SK-N-SH (cell line): ENCODE data around the gene FOXP1. TPM values are rescaled to one million over a fixed set of nuclear protein-coding genes. Genes with fewer than 3 reads are reported as not detected.

Experiments
- CTCF ChIA-PET: fragments of 300-600, 350-600 bp; formaldehyde crosslinking; extraction: SDS; loops from one replicate; lab custom pipeline; 2021; lab: Yijun Ruan, JAX
- POLR2A ChIA-PET: fragments of 350-600 bp; sonication (Branson Sonifier 250); formaldehyde crosslinking; extraction: SDS; loops from one replicate; lab custom pipeline; 2020; ENCODE audit warnings: antibody characterized with exemption, inconsistent platforms; lab: Yijun Ruan, JAX
- DNase-seq: peaks from one replicate; pipeline ENCODE4 v3.0.0; 2012
- H2AFZ ChIP-seq: fragments of 200-600 bp; sonication (generic); 2 replicates; pipeline ENCODE4 v1.8.1; 2016; ENCODE audit warnings: antibody characterized with exemption, mild to moderate bottlenecking, low read depth
- H3F3A ChIP-seq: fragments of 200-600 bp; sonication (generic); replicated peaks from 2 replicates; pipeline ENCODE3; 2016; ENCODE audit warnings: antibody characterized with exemption, mild to moderate bottlenecking; ENCODE audit not compliant: insufficient read depth
- H3K27ac ChIP-seq, 2 experiments: fragments of 200-500 bp in 1 of 2; fragments of 200-600 bp in 1 of 2; sonication (Bioruptor generic) in 1 of 2; sonication (generic), shearing (Covaris generic) in 1 of 2; 2 replicates each; pipeline versions ENCODE4 v1.5.1 to v1.6.1; 2014 to 2016; ENCODE audit warnings: low read depth in 2 of 2, inconsistent platforms in 1 of 2, low read length in 1 of 2, mild to moderate bottlenecking in 1 of 2, mixed read lengths in 1 of 2
- H3K27me3 ChIP-seq: fragments of 200-600 bp; sonication (generic), shearing (Covaris generic); 2 replicates; pipeline ENCODE4 v1.6.1; 2016; ENCODE audit warnings: mixed run types; ENCODE audit not compliant: insufficient read depth
- H3K36me3 ChIP-seq, 2 experiments: fragments of 200-500 bp in 1 of 2; fragments of 200-600 bp in 1 of 2; sonication (Bioruptor generic) in 1 of 2; sonication (generic) in 1 of 2; replicated peaks in 1 of 2; 2 replicates each; pipeline versions ENCODE3 to v1.5.1; 2014 to 2016; ENCODE audit warnings: low read length in 1 of 2, mild to moderate bottlenecking in 1 of 2; ENCODE audit not compliant: insufficient read depth in 2 of 2, control insufficient read depth in 1 of 2
- H3K4me1 ChIP-seq, 2 experiments: fragments of 200-500 bp in 1 of 2; fragments of 200-600 bp in 1 of 2; sonication (Bioruptor generic) in 1 of 2; sonication (generic), shearing (Covaris generic) in 1 of 2; 2 replicates each; pipeline versions ENCODE4 v1.5.1 to v1.6.1; 2014 to 2016; ENCODE audit warnings: low read depth in 1 of 2, low read length in 1 of 2, mixed run types in 1 of 2; ENCODE audit not compliant: insufficient read depth in 2 of 2, control insufficient read depth in 1 of 2
- H3K4me2 ChIP-seq: fragments of 200-600 bp; sonication (generic), shearing (Covaris generic); 2 replicates; pipeline ENCODE4 v1.6.1; 2017; ENCODE audit warnings: mixed run types
- H3K4me3 ChIP-seq, 2 experiments: fragments of 200-500 bp in 1 of 2; fragments of 200-600 bp in 1 of 2; sonication (Bioruptor generic) in 1 of 2; sonication (generic), shearing (Covaris generic) in 1 of 2; 2 replicates each; pipeline versions ENCODE4 v1.5.1 to v1.8.1; 2014 to 2016; ENCODE audit warnings: low read depth in 2 of 2, inconsistent platforms in 1 of 2, low read length in 1 of 2, mild to moderate bottlenecking in 1 of 2, mixed read lengths in 1 of 2, moderate library complexity in 1 of 2
- H3K79me2 ChIP-seq: fragments of 200-600 bp; sonication (generic); 2 replicates; pipeline ENCODE4 v1.8.1; 2017; ENCODE audit warnings: mild to moderate bottlenecking; ENCODE audit not compliant: insufficient read depth
- H3K9ac ChIP-seq: fragments of 200-600 bp; sonication (generic); 2 replicates; pipeline ENCODE4 v1.6.1; 2017; ENCODE audit warnings: mixed run types
- H3K9me2 ChIP-seq: fragments of 200-600 bp; sonication (generic); 2 replicates; pipeline ENCODE4 v1.6.1; 2017; ENCODE audit warnings: mixed run types
- H3K9me3 ChIP-seq: fragments of 200-600 bp; sonication (generic); 2 replicates; pipeline ENCODE4 v1.6.1; 2017; ENCODE audit warnings: mixed run types, mild to moderate bottlenecking, moderate library complexity
- H4K20me1 ChIP-seq: fragments of 200-600 bp; sonication (generic); 2 replicates; pipeline ENCODE4 v1.6.1; 2017; ENCODE audit warnings: mild to moderate bottlenecking, mixed run types; ENCODE audit not compliant: insufficient read depth
- CHD2 ChIP-seq: fragments of 150-350 bp; IDR thresholded peaks from 2 replicates; pipeline ENCODE4 v1.6.1; 2018; ENCODE audit warnings: low read length; ENCODE audit not compliant: partially characterized antibody
- EP300 ChIP-seq, 2 experiments: IDR thresholded peaks; 2 replicates each; pipeline versions ENCODE4 v1.4.0 to v1.6.1; 2012; ENCODE audit warnings: borderline replicate concordance in 1 of 2, low read depth in 1 of 2, low read length in 1 of 2
- EZH2phosphoT487 ChIP-seq: fragments of 200-600 bp; sonication (generic); IDR thresholded peaks from 2 replicates; pipeline ENCODE4 v1.6.1; 2017; ENCODE audit warnings: low read depth, mixed run types, mild to moderate bottlenecking, antibody characterized with exemption, moderate library complexity, borderline replicate concordance
- FOSL2 ChIP-seq: IDR thresholded peaks from 2 replicates; pipeline ENCODE4 v1.4.0; 2012; ENCODE audit warnings: low read depth, mild to moderate bottlenecking, moderate library complexity, borderline replicate concordance
- FOXM1 ChIP-seq: IDR thresholded peaks from 2 replicates; pipeline ENCODE4 v1.4.0; 2012; ENCODE audit warnings: low read depth, mild to moderate bottlenecking
- GATA2 ChIP-seq: sonication (generic); formaldehyde crosslinking; IDR thresholded peaks from 2 replicates; pipeline ENCODE4 v1.5.0; 2020; ENCODE audit warnings: mild to moderate bottlenecking, missing genetic modification reagents
- JUND ChIP-seq: IDR thresholded peaks from 2 replicates; pipeline ENCODE4 v1.4.0; 2012
- MEF2A ChIP-seq: IDR thresholded peaks from 2 replicates; pipeline ENCODE4 v1.4.0; 2012; ENCODE audit warnings: low read depth, borderline replicate concordance
- MXI1 ChIP-seq: IDR thresholded peaks from 2 replicates; pipeline ENCODE4 v1.6.1; 2012; ENCODE audit warnings: mild to moderate bottlenecking, low read depth, low read length, improper control_type of control experiment
- NRF1 ChIP-seq: IDR thresholded peaks from 2 replicates; pipeline ENCODE4 v1.6.1; 2012; ENCODE audit warnings: low read depth, mild to moderate bottlenecking, low read length
- RCOR1 ChIP-seq: fragments of 150-350 bp; IDR thresholded peaks from 2 replicates; pipeline ENCODE4 v1.6.1; 2017; ENCODE audit warnings: antibody characterized with exemption, low read length
- RFX5 ChIP-seq: IDR thresholded peaks from 2 replicates; pipeline ENCODE4 v1.6.1; 2012; ENCODE audit warnings: mild to moderate bottlenecking, improper control_type of control experiment, low read length
- RXRA ChIP-seq: IDR thresholded peaks from 2 replicates; pipeline ENCODE4 v1.4.0; 2012; ENCODE audit warnings: low read depth, mild to moderate bottlenecking, borderline replicate concordance
- SIN3A ChIP-seq: IDR thresholded peaks from 2 replicates; pipeline ENCODE4 v1.6.1; 2012; ENCODE audit warnings: low read depth, mild to moderate bottlenecking, low read length, moderate library complexity, borderline replicate concordance
- TAF1 ChIP-seq: IDR thresholded peaks from 2 replicates; pipeline ENCODE4 v1.6.1; 2012; ENCODE audit warnings: low read depth, mild to moderate bottlenecking, low read length, moderate library complexity, borderline replicate concordance
- TEAD4 ChIP-seq: IDR thresholded peaks from 2 replicates; pipeline ENCODE4 v1.4.0; 2012; ENCODE audit warnings: mild to moderate bottlenecking, borderline replicate concordance; ENCODE audit not compliant: insufficient read depth
- YY1 ChIP-seq: IDR thresholded peaks from 2 replicates; pipeline ENCODE4 v1.4.0; 2012; ENCODE audit warnings: low read depth, mild to moderate bottlenecking
- WGBS: methylation state at CpG from one replicate; pipeline ENCODE4 v1.1.6; 2017; ENCODE audit warnings: low lambda C conversion rate; 5-methylcytosine and 5-hydroxymethylcytosine counted together
- polyA plus RNA-seq, 3 experiments: library from polyadenylated mRNA; depleted of rRNA; stranded (reverse); fragments of >200 nt; gene quantifications; 2 replicates each; pipeline ENCODE4 v1.2.3, GENCODE V29; 2012
- TF ChIP-seq, protein P1 (sequence below): fragments of 150-350 bp; IDR thresholded peaks from 2 replicates; pipeline ENCODE4 v1.6.1; 2017; ENCODE audit warnings: antibody characterized with exemption, low read length, low read depth, borderline replicate concordance
- TF ChIP-seq, protein P2 (sequence below): IDR thresholded peaks from 2 replicates; pipeline ENCODE4 v1.6.1; 2012; ENCODE audit warnings: mild to moderate bottlenecking, low read depth, low read length, moderate library complexity
- TF ChIP-seq, protein P3 (sequence below): IDR thresholded peaks from 2 replicates; pipeline ENCODE4 v1.4.0; 2012; ENCODE audit warnings: low read depth, borderline replicate concordance

Gene FOXP1
- polyA plus RNA-seq, 1 of the 3 experiments (the other 2 are of a cell fraction) = 8.8 TPM

DNA sequence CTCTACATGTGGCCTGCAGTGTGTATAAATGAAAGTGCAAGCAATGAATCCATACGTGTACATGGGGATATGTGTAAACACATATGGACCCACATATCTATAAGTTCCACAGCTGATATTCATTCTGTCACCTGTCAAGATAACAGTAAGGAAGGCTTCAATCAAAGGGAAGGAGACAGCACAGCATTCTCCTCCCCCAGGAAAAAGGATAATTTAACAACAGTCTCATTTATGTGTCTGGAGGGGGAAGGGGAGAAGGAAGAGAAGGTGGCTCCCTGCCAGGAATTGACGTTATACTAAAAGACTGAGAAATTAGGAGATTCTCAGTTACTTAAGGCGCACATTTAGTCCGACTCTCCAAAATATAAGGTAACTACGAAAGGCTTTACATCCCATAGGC is 345.9 kb downstream of the FOXP1 start:
- WGBS = 93% methylated on average over 5 of the region's 5 CpGs
- no peak for DNase-seq
- H3K79me2 ChIP-seq = peaks cover 40% of the 10 kb centered on the region
- no peak overlapping the region for H3K4me3 ChIP-seq
- H3K27ac ChIP-seq = no peak overlapping the region
- no peaks in the 10 kb centered on the region for H3K36me3 ChIP-seq
- no peak for TF ChIP-seq FOXM1
- no peak for TF ChIP-seq TEAD4
- no peak for TF ChIP-seq YY1
- TF ChIP-seq SIN3A = no peak
- no peak for TF ChIP-seq EZH2phosphoT487
- TF ChIP-seq, protein P1, sequence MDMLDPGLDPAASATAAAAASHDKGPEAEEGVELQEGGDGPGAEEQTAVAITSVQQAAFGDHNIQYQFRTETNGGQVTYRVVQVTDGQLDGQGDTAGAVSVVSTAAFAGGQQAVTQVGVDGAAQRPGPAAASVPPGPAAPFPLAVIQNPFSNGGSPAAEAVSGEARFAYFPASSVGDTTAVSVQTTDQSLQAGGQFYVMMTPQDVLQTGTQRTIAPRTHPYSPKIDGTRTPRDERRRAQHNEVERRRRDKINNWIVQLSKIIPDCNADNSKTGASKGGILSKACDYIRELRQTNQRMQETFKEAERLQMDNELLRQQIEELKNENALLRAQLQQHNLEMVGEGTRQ = no peak
- TF ChIP-seq, protein P2, sequence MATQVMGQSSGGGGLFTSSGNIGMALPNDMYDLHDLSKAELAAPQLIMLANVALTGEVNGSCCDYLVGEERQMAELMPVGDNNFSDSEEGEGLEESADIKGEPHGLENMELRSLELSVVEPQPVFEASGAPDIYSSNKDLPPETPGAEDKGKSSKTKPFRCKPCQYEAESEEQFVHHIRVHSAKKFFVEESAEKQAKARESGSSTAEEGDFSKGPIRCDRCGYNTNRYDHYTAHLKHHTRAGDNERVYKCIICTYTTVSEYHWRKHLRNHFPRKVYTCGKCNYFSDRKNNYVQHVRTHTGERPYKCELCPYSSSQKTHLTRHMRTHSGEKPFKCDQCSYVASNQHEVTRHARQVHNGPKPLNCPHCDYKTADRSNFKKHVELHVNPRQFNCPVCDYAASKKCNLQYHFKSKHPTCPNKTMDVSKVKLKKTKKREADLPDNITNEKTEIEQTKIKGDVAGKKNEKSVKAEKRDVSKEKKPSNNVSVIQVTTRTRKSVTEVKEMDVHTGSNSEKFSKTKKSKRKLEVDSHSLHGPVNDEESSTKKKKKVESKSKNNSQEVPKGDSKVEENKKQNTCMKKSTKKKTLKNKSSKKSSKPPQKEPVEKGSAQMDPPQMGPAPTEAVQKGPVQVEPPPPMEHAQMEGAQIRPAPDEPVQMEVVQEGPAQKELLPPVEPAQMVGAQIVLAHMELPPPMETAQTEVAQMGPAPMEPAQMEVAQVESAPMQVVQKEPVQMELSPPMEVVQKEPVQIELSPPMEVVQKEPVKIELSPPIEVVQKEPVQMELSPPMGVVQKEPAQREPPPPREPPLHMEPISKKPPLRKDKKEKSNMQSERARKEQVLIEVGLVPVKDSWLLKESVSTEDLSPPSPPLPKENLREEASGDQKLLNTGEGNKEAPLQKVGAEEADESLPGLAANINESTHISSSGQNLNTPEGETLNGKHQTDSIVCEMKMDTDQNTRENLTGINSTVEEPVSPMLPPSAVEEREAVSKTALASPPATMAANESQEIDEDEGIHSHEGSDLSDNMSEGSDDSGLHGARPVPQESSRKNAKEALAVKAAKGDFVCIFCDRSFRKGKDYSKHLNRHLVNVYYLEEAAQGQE = no peak
- no peak for TF ChIP-seq NRF1
- TF ChIP-seq RFX5 = no peak
- TF ChIP-seq, protein P3, sequence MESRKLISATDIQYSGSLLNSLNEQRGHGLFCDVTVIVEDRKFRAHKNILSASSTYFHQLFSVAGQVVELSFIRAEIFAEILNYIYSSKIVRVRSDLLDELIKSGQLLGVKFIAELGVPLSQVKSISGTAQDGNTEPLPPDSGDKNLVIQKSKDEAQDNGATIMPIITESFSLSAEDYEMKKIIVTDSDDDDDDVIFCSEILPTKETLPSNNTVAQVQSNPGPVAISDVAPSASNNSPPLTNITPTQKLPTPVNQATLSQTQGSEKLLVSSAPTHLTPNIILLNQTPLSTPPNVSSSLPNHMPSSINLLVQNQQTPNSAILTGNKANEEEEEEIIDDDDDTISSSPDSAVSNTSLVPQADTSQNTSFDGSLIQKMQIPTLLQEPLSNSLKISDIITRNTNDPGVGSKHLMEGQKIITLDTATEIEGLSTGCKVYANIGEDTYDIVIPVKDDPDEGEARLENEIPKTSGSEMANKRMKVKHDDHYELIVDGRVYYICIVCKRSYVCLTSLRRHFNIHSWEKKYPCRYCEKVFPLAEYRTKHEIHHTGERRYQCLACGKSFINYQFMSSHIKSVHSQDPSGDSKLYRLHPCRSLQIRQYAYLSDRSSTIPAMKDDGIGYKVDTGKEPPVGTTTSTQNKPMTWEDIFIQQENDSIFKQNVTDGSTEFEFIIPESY = no peak
- TF ChIP-seq GATA2 (CRISPR knock-in tag) = no peak
- TF ChIP-seq RCOR1 = no peak
- TF ChIP-seq TAF1 = no peak
- TF ChIP-seq RXRA = no peak
- TF ChIP-seq FOSL2 = no peak
- TF ChIP-seq EP300 (IDR thresholded peaks at IDR 0.05; ENCODE audit: borderline replicate concordance in 1 of 2, low read depth in 1 of 2, low read length in 1 of 2) = no peak
- TF ChIP-seq JUND = no peak
- TF ChIP-seq MXI1 = no peak
- TF ChIP-seq CHD2 = no peak
- TF ChIP-seq MEF2A = no peak
- H2AFZ ChIP-seq = no peak overlapping the region
- no peaks in the 10 kb centered on the region for H3K27me3 ChIP-seq
- no peaks in the 10 kb centered on the region for H3K9me3 ChIP-seq
- H3K4me1 ChIP-seq = peaks cover 0 to 7% of the 10 kb centered on the region in 2 experiments; a peak in 2 of 4 replicates
- CTCF ChIA-PET = no interaction called here
- H3K9ac ChIP-seq = no peak overlapping the region
- H4K20me1 ChIP-seq = no peaks in the 10 kb centered on the region
- POLR2A ChIA-PET = interaction anchor here (0.5 kb wide), 1 partner anchor 67 kb away, joined by 3 read pairs; no protein-coding TSS in a partner anchor
- H3K4me2 ChIP-seq = no peak overlapping the region
- H3K9me2 ChIP-seq = no peaks in the 10 kb centered on the region
- no peaks in the 10 kb centered on the region for H3F3A ChIP-seq
